Fibroblast of villous mesenchyme (primary cell): Measurements from ENCODE around the gene LPXN. TPM values are rescaled to one million over a fixed set of nuclear protein-coding genes. Genes with fewer than 3 reads are reported as not detected.

Source experiments
- DNase-seq: peaks from one replicate; pipeline ENCODE4 v3.0.0-alpha.2; 2010; ENCODE audit warnings: low read depth
- H3K4me3 ChIP-seq: 2 replicates; pipeline ENCODE4 v1.5.1; 2011; ENCODE audit warnings: low read depth, mild to moderate bottlenecking, low read length
- CTCF ChIP-seq: IDR thresholded peaks from 2 replicates; pipeline ENCODE4 v1.5.1; 2012; ENCODE audit warnings: low read depth, mild to moderate bottlenecking, low read length; ENCODE audit not compliant: insufficient read depth
- total RNA-seq: library from RNA; depleted of rRNA; stranded (reverse); fragments of >200 nt; gene quantifications from 2 replicates; pipeline ENCODE4 v1.2.3, GENCODE V29; 2012

Gene LPXN
- total RNA-seq, 1 donor, result 3.5 TPM

GRCh38 chr11:58597486-58598144 is 22.0 kb upstream of the LPXN start:
- TF ChIP-seq CTCF, result no peak
- no peak for DNase-seq
- no peak overlapping the region for H3K4me3 ChIP-seq

- no peak overlapping the region for H3K4me3 ChIP-seq
- no peak for TF ChIP-seq CTCF
- no peak for DNase-seq
Measured at GRCh38 chr11:58596621-58597020, 21.0 kb upstream of the LPXN start.

DNA sequence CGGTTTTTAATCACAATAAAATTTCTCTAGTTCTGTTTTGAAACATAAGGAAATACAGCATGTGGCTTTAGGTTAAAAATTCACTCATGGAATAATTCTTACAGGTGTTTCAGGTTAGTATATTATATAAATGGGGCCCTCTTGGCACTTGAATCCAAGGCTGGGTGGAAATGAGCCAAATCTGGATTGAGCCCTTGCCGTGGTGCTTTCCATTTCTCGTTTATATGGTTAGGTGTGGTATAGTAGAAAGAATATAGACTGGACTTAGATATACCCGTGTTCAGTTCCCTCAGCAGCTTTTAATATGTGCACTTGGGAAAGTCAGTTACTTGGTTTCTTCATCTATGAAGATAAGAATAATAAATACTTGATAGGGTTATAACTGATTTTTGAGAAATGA is 19.2 kb upstream of the LPXN start:
- no peak for DNase-seq
- no peak for TF ChIP-seq CTCF
- H3K4me3 ChIP-seq, result no peak overlapping the region

DNA sequence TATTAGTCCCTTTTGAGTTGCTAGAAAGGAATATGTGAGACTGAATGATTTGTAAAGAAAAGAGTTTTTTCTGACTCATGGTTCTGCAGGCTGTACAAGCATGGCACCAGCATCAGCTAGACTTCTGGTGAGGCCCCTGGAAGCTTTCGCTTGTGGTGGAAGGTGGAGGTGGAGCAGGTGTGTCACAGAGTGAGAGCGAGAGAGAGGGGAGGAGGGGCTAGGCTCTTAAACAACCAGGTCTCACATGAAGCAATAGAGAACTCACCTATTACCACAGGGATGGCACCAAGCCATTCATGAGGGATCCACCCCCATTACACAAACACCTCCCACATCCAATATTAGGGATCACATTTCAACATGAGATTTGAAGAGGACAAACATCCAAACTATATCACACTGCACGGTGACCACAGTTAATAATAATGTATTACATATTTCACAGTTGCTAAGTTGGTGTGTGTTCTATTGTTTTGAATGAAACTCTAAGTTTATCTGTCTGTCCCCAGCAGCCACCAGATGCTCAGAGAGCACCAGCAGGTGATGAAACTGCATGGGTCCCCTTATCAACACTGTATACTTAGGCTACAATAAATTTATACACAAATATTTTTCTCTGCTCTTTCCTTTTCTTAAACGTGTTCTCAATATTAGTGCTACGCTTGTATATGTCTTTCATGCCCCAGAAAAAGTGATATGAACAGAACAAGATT is 17.3 kb upstream of the LPXN start:
- no peak overlapping the region for H3K4me3 ChIP-seq
- no peak for DNase-seq
- TF ChIP-seq CTCF, result no peak

DNA sequence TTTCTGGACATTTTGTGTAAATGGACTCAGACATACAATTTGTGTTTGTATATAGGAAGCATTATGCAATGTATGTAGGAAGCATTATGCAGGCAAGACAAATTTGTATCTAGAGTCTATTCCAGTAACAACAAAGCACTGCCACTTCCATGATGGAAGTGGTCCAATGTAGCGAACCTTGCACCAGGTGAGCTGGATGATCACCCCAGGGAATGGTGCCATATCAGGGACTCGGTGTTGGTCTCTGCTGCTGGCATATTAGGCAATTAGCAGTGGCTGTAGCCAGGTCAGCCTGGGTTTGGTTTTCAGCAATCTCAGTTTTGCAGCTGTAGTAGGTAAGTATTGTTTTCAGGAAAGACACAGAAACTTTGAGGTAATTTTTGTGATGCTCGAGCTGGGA is 16.0 kb upstream of the LPXN start:
- TF ChIP-seq CTCF, result no peak
- DNase-seq, result no peak
- no peak overlapping the region for H3K4me3 ChIP-seq

- no peak overlapping the region for H3K4me3 ChIP-seq
- TF ChIP-seq CTCF, result no peak
- no peak for DNase-seq
Measured at GRCh38 chr11:58586998-58587397, 11.3 kb upstream of the LPXN start.
